Fibroblast of the aortic adventitia (primary cell): ENCODE results near the gene EPX. TPM values are rescaled to one million over a fixed set of nuclear protein-coding genes. Genes with fewer than 3 reads are reported as not detected.

ENCODE experiments used
- DNase-seq: peaks from one replicate; pipeline ENCODE4 v3.0.0-alpha.2; 2010; ENCODE audit warnings: low read depth
- H3K4me3 ChIP-seq: 2 replicates; pipeline ENCODE4 v1.5.1; 2011; ENCODE audit warnings: low read depth, mild to moderate bottlenecking, control low read depth, low read length, moderate library complexity
- CTCF ChIP-seq: IDR thresholded peaks from 2 replicates; pipeline ENCODE4 v1.5.1; 2011; ENCODE audit warnings: mild to moderate bottlenecking, low read length, control low read depth, inconsistent platforms; ENCODE audit not compliant: insufficient read depth
- total RNA-seq: library from RNA; depleted of rRNA; stranded (reverse); fragments of >200 nt; gene quantifications from 2 replicates; pipeline ENCODE4 v1.2.3, GENCODE V29; 2012; ENCODE audit warnings: low replicate concordance

EPX gene
- total RNA-seq, 1 donor = not detected

- no peak for DNase-seq
- no peak overlapping the region for H3K4me3 ChIP-seq
- TF ChIP-seq CTCF = no peak
These were observed 13.4 kb downstream of the EPX start for GRCh38 chr17:58205936-58206335.

- no peak for DNase-seq
- no peak for TF ChIP-seq CTCF
- H3K4me3 ChIP-seq = no peak overlapping the region
These were observed 14.9 kb downstream of the EPX start for GRCh38 chr17:58207451-58207850.

- no peak for DNase-seq
- no peak for TF ChIP-seq CTCF
These were observed 15.8 kb downstream of the EPX start for GRCh38 chr17:58208344-58208743.

GRCh38 chr17:58210922-58211321, 18.4 kb downstream of the EPX start:
- TF ChIP-seq CTCF = no peak
- H3K4me3 ChIP-seq = no peak overlapping the region
- no peak for DNase-seq

More at GRCh38 chr17:58208344-58208743, 15.8 kb downstream of the EPX start:
- no peak overlapping the region for H3K4me3 ChIP-seq

- no peak overlapping the region for H3K4me3 ChIP-seq
- DNase-seq = no peak
- no peak for TF ChIP-seq CTCF
These were observed 23.2 kb downstream of the EPX start for GRCh38 chr17:58215685-58216084.

- TF ChIP-seq CTCF = no peak
- no peak overlapping the region for H3K4me3 ChIP-seq
- DNase-seq = no peak
These were observed 25.2 kb downstream of the EPX start for GRCh38 chr17:58217766-58218165.

GRCh38 chr17:58219007-58219788, 26.7 kb downstream of the EPX start, which contains the start of gene MKS1:
TSS of gene MKS1 (minus strand) at chr17:58219255. CDS start at chr17:58219230, 25 bp downstream.
- DNase-seq = peak; percentile 86
- peak; percentile 68 for TF ChIP-seq CTCF
- peak within 1 kb of the TSS; percentile 78 for H3K4me3 ChIP-seq
